HAP-1 (cell line): ENCODE results near the gene CCDC18.
"Not testable (repeated sequence)": the region's sequence is repeated elsewhere in the genome, so short reads cannot be mapped to it uniquely, and the experiment has no call there.

Experiments
- DNase-seq, 2 experiments: peaks; one replicate each; pipeline ENCODE4 v3.0.0-alpha.2; 2016 to 2020; ENCODE audit warnings: low spot score in 2 of 2
- H3K27me3 ChIP-seq: fragments of 250-450 bp; sonication (Bioruptor Pico); 2 replicates; pipeline ENCODE4 v1.5.1; 2020; ENCODE audit warnings: low read depth, mild to moderate bottlenecking, moderate library complexity
- H3K36me3 ChIP-seq: fragments of 250-450 bp; sonication (Bioruptor Pico); replicated peaks from 2 replicates; pipeline ENCODE4 v1.5.1; 2020; ENCODE audit warnings: mild to moderate bottlenecking
- H3K4me1 ChIP-seq: fragments of 250-450 bp; sonication (Bioruptor Pico); 2 replicates; pipeline ENCODE4 v1.5.1; 2020; ENCODE audit warnings: mild to moderate bottlenecking
- H3K4me3 ChIP-seq: fragments of 250-450 bp; sonication (Bioruptor Pico); 2 replicates; pipeline ENCODE4 v1.5.1; 2020; ENCODE audit warnings: mild to moderate bottlenecking, moderate library complexity
- H3K9me3 ChIP-seq: fragments of 250-450 bp; sonication (Bioruptor Pico); 2 replicates; pipeline ENCODE4 v1.5.1; 2020; ENCODE audit warnings: mild to moderate bottlenecking, moderate library complexity
- in situ Hi-C: fragments of 300-500 bp; cut with MboI; formaldehyde crosslinking; loops from 3 replicates; pipeline ENCODE4 v1.14.3; 2020; ENCODE audit warnings: low sequenced_read_pairs, inconsistent platforms, mixed read lengths

Gene CCDC18

DNA sequence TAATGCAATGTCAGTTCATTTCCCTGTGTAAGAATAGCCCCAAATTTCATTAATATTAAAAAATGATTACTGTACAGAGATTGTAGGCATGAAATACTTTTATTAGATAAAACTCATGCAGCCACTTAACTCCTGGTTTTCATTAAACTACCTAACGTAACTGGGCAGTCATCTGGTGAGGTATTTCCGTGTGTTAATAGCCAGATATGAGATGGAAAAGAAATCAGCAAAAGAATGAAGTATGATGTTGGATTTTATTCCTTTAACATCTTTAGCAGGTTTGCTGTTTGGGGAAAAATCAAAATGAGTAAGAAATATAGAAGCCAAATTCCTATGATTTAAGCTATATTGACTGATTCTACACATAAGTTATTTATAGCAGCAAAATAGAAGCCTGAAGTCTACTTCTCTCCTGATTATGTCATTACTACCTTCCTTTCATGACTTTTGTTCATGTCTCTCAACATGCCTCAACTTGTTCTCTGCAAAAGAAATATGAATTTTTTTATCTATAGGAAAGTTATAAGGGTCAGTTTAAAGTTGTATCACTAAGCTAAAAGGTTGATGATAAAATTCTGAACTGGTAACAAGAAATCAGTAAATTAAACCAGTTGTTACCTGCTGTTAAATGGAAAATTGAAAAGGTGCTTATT is 42.6 kb downstream of the CCDC18 start:
- H3K4me1 ChIP-seq, result 0 out of 2 replicates have a peak, but pooled peaks cover 3% of the 10 kb centered on the region
- no peaks in the 10 kb centered on the region for H3K27me3 ChIP-seq
- no peak for DNase-seq
- H3K36me3 ChIP-seq, result peaks cover 21% of the 10 kb centered on the region
- in situ Hi-C loops, result no loop called here
- no peak overlapping the region for H3K4me3 ChIP-seq
- H3K9me3 ChIP-seq, result no peaks in the 10 kb centered on the region

- no peak overlapping the region for H3K4me3 ChIP-seq
Measured at GRCh38 chr1:93235261-93235660, 54.7 kb downstream of the CCDC18 start.

GRCh38 chr1:93237021-93237420 is 56.5 kb downstream of the CCDC18 start:
- no peak for DNase-seq
- Histone ChIP-seq H3K36me3 (peaks cover 23% of the 10 kb centered on the region), H3K27me3 (no peaks in the 10 kb centered on the region), H3K4me3 (no peak overlapping the region), H3K9me3 (peaks cover 4% of the 10 kb centered on the region; the same call in 1 of the 2 replicates), H3K4me1 (peaks cover 11% of the 10 kb centered on the region)
- in situ Hi-C loops, result no loop called here

More at GRCh38 chr1:93235261-93235660, 54.7 kb downstream of the CCDC18 start:
- in situ Hi-C loops, result no loop called here
- no peak for DNase-seq
- Histone ChIP-seq H3K4me1 (peaks cover 11% of the 10 kb centered on the region), H3K36me3 (peaks cover 17% of the 10 kb centered on the region), H3K9me3 (no peaks in the 10 kb centered on the region), H3K27me3 (no peaks in the 10 kb centered on the region)

DNA sequence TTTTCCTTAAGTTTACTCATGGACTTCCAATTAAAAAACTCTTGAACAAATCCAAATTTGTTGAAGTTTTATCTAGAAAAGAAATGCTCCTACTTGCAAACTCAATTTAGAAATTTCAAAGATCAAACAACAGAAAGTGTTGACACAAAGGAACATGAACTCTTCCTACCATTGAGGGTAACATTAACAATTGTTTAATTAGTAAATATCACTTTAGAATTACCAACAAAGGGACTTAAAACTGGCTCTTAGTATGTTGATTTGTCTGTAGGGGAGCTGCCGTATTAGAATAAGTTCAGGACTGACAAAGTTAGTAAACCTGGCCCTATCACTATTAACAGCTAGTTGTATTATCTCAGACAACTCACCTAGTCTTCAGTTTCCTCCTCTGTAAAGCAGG is 57.9 kb downstream of the CCDC18 start:
- peaks cover 11% of the 10 kb centered on the region for H3K4me1 ChIP-seq
- DNase-seq, result no peak
- no peaks in the 10 kb centered on the region for H3K27me3 ChIP-seq
- in situ Hi-C loops, result no loop called here
- peaks cover 14% of the 10 kb centered on the region for H3K9me3 ChIP-seq
- H3K36me3 ChIP-seq, result peaks cover 30% of the 10 kb centered on the region
- no peak overlapping the region for H3K4me3 ChIP-seq

DNA sequence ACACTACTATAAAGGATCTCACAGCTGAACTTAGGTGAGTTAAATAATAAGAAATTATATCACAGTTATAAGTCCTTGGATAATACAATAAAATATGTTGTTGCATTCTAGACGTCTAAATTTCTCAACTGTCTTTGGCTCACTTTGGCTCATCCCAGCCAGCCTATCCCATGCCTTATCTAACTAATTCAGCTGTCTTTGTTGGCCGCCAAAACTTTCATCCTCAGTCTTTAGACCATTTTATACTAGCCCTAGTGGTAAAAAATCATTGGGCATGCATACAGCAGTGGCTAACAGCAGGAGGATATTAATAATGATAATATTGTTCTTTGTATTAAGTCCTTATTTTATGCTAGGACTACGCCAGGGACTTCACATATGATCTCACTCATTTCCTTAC is 59.3 kb downstream of the CCDC18 start:
- H3K36me3 ChIP-seq, result peaks cover 34% of the 10 kb centered on the region
- H3K4me3 ChIP-seq, result no peak overlapping the region
- DNase-seq, result no peak
- peaks cover 20% of the 10 kb centered on the region for H3K9me3 ChIP-seq
- in situ Hi-C loops, result no loop called here
- H3K4me1 ChIP-seq, result peaks cover 11% of the 10 kb centered on the region
- no peaks in the 10 kb centered on the region for H3K27me3 ChIP-seq

- peaks cover 27% of the 10 kb centered on the region for H3K36me3 ChIP-seq
- DNase-seq, H3K4me1 ChIP-seq, H3K27me3 ChIP-seq, in situ Hi-C loops, H3K4me3 ChIP-seq: not testable (repeated sequence)
- peaks cover 20% of the 10 kb centered on the region for H3K9me3 ChIP-seq
Measured at GRCh38 chr1:93243233-93243632, 62.7 kb downstream of the CCDC18 start.

GRCh38 chr1:93244298-93245069 is 64.0 kb downstream of the CCDC18 start:
- no peak overlapping the region for H3K4me3 ChIP-seq

GRCh38 chr1:93251966-93252365 is 71.4 kb downstream of the CCDC18 start:
- Histone ChIP-seq H3K4me3 (no peak overlapping the region), H3K27me3 (no peaks in the 10 kb centered on the region), H3K9me3 (no peaks in the 10 kb centered on the region; the same call in 1 of the 2 replicates), H3K4me1 (peaks cover 13% of the 10 kb centered on the region), H3K36me3 (no peaks in the 10 kb centered on the region)
- DNase-seq, result no peak
- in situ Hi-C loops, result no loop called here

More at GRCh38 chr1:93244298-93245069, 64.0 kb downstream of the CCDC18 start:
- Histone ChIP-seq H3K9me3 (peaks cover 20% of the 10 kb centered on the region), H3K4me1 (no peaks in the 10 kb centered on the region), H3K27me3 (no peaks in the 10 kb centered on the region), H3K36me3 (peaks cover 27% of the 10 kb centered on the region)
- DNase-seq, result no peak
- in situ Hi-C loops, result no loop called here

GRCh38 chr1:93252598-93252997 is 72.1 kb downstream of the CCDC18 start:
- no peaks in the 10 kb centered on the region for H3K36me3 ChIP-seq

GRCh38 chr1:93253516-93253915 is 73.0 kb downstream of the CCDC18 start:
- H3K9me3 ChIP-seq, result no peaks in the 10 kb centered on the region; the same call in 1 of the 2 replicates
- in situ Hi-C loops, result no loop called here
- DNase-seq, result no peak

More at GRCh38 chr1:93252598-93252997, 72.1 kb downstream of the CCDC18 start:
- in situ Hi-C loops, result no loop called here
- no peak overlapping the region for H3K4me3 ChIP-seq
- no peak for DNase-seq
- H3K4me1 ChIP-seq, result peaks cover 13% of the 10 kb centered on the region
- no peaks in the 10 kb centered on the region; the same call in 1 of the 2 replicates for H3K9me3 ChIP-seq
- H3K27me3 ChIP-seq, result no peaks in the 10 kb centered on the region

DNA sequence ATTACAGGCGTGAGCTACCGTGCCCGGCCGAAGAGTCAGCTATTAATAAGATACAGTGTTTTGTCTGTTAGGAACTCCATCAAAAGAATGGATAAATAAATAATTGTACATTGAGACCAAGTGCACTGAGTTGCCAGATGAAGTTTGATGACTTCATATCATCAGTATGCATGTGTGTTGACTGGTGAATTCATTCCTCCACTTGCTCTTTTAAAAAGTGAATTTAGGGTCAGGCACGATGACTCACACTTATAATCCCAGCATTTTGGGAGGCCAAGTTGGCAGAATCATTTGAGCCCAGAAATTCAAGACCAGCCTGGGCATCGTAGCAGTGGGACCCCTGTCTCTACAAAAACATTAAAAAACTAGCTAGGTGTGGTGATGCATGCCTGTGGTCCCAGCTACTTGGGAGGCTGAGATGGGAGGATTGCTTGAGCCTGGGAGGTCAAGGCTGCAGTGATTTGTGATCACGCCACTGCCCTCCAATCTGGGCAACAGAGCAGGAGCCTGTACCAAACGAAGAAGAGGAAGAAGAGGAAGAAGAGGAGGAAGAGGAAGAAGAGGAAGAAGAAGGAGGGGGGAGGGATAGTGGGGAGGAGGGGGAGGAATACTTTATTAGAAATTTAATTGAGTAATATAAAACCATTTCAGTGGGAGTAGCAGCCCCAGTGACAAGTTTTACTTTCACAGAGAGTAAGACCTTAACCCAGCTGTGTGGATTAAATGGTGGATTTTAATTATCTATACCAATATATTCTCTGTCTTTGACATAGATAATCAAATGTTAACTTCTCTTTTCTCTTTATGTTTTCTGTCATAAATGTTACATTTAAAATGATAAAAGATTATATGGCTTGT is 74.9 kb downstream of the CCDC18 start:
- Histone ChIP-seq H3K36me3 (no peaks in the 10 kb centered on the region), H3K9me3 (no peaks in the 10 kb centered on the region; the same call in 1 of the 2 replicates), H3K4me1 (peaks cover 11% of the 10 kb centered on the region), H3K4me3 (no peak overlapping the region), H3K27me3 (no peaks in the 10 kb centered on the region)
- in situ Hi-C loops, result no loop called here
- no peak for DNase-seq

More at GRCh38 chr1:93253516-93253915, 73.0 kb downstream of the CCDC18 start:
- no peak overlapping the region for H3K4me3 ChIP-seq
- no peaks in the 10 kb centered on the region for H3K27me3 ChIP-seq
- no peaks in the 10 kb centered on the region for H3K36me3 ChIP-seq
- H3K4me1 ChIP-seq, result peaks cover 13% of the 10 kb centered on the region

GRCh38 chr1:93256433-93256832 is 75.9 kb downstream of the CCDC18 start:
- Histone ChIP-seq H3K9me3 (peaks cover 1% of the 10 kb centered on the region; the same call in 1 of the 2 replicates), H3K4me3 (no peak overlapping the region), H3K27me3 (no peaks in the 10 kb centered on the region), H3K36me3 (no peaks in the 10 kb centered on the region), H3K4me1 (peaks cover under 1% of the 10 kb centered on the region)
- no peak for DNase-seq
- in situ Hi-C loops, result no loop called here

DNA sequence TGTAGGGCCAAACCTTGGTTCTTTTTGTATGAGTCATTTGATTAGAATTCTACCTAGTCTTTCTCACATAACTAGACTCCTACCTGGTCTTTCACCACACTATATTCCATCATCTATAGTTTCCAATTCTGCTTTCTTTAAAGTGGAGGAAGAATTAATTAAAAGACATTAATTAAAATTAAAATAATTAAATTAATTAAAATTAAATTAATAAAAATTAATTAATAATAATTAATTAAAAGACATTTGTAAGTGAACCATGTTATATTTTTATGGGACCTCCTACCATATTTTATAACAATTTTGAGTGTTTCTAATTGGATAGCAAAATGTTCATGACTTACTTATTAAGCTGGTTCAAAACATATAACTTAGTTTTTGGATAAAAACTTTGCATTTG is 77.4 kb downstream of the CCDC18 start:
- Histone ChIP-seq H3K9me3 (peaks cover 10% of the 10 kb centered on the region), H3K4me1 (no peaks in the 10 kb centered on the region), H3K36me3 (0 out of 2 replicates have a peak, but pooled peaks cover 3% of the 10 kb centered on the region), H3K4me3 (no peak overlapping the region), H3K27me3 (no peaks in the 10 kb centered on the region)
- in situ Hi-C loops, result no loop called here
- no peak for DNase-seq
